ENCODE data around the gene SOBP. TPM values are rescaled to one million over a fixed set of nuclear protein-coding genes. Genes with fewer than 3 reads are reported as not detected.

The SOBP gene
- polyA plus RNA-seq, 1 donor (not counting 4 experiments of a cell fraction or from before 2014, with no cell fraction given): not detected

- no peak overlapping the region for H3K9ac ChIP-seq (ENCODE audit: control insufficient read depth, extremely low read depth, insufficient read depth, low read length)
- no peak for DNase-seq (ENCODE audit: low read depth, low spot score)
- no peaks in the 10 kb centered on the region for H3K27me3 ChIP-seq (ENCODE audit: control insufficient read depth, extremely low read depth, insufficient read depth, low read length)
- H3K9me3 ChIP-seq (ENCODE audit: control insufficient read depth, low read depth, low read length): no peaks in the 10 kb centered on the region
- dilution Hi-C loops (cut with MboI; ENCODE audit: extremely low pct_ligation_motif_present, low sequenced_read_pairs): no loop called here
- no peak overlapping the region for H3K4me3 ChIP-seq (ENCODE audit: control insufficient read depth in 2 of 3, extremely low read depth in 1 of 3, insufficient read depth in 2 of 3, low read depth in 1 of 3, low read length in 3 of 3)
- H3K36me3 ChIP-seq (ENCODE audit: control insufficient read depth in 2 of 2, extremely low read depth in 1 of 2, insufficient read depth in 2 of 2, low read length in 2 of 2): no peaks in the 10 kb centered on the region
- H3K79me2 ChIP-seq (ENCODE audit: control insufficient read depth, insufficient read depth, low read length): no peaks in the 10 kb centered on the region
- no peak overlapping the region for H3K27ac ChIP-seq (ENCODE audit: control insufficient read depth, insufficient read depth, low read length)
- peaks cover 30% of the 10 kb centered on the region for H3K4me1 ChIP-seq (ENCODE audit: control insufficient read depth, extremely low read depth, insufficient read depth, low read length)
- H3K9me1 ChIP-seq (ENCODE audit: control insufficient read depth, extremely low read depth, insufficient read depth, low read length): no peaks in the 10 kb centered on the region
- no peak overlapping the region for H2AFZ ChIP-seq (ENCODE audit: control insufficient read depth, low read length)
- TF ChIP-seq CTCF (optimal IDR thresholded peaks at IDR 0.05 in 1 of 3, IDR thresholded peaks at IDR 0.05 in 1 of 3, conservative IDR thresholded peaks at IDR 0.05 in 1 of 3; ENCODE audit: extremely low read depth in 1 of 3, insufficient read depth in 2 of 3, low read length in 3 of 3) (no peak), EZH2 (IDR thresholded peaks at IDR 0.05; ENCODE audit: low read length) (no peak)
- peak; percentile 17 for FAIRE-seq
- H3K4me2 ChIP-seq (ENCODE audit: control insufficient read depth, extremely low read depth, insufficient read depth, low read depth, low read length): no peak overlapping the region
- no peaks in the 10 kb centered on the region for H4K20me1 ChIP-seq (ENCODE audit: control insufficient read depth, extremely low read depth, insufficient read depth, low read length)
Observed at GRCh38 chr6:107602321-107603005, 112.5 kb downstream of the SOBP start.

DNA sequence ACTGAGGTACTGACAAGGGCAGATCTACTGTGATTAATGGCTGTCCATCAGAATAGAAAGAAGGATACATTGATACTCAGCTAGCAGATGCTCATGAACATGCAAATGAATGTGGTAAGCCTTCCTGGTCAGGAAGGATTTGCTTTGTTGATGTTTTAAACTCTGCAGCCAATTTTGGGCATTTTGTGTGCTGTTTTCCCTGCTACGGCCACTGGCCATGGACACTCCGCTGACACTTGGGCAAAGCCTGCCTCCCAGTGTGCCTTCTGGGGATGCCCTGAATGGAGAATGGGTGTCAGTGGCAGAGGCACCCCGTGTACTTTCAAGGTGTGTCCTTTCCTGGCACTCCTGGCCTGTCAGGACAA lies 113.1 kb downstream of the SOBP start:
- FAIRE-seq: no peak

More for the DNA sequence above, 113.1 kb downstream of the SOBP start:
- Histone ChIP-seq H3K4me1 (ENCODE audit: control insufficient read depth, extremely low read depth, insufficient read depth, low read length) (peaks cover 30% of the 10 kb centered on the region), H2AFZ (ENCODE audit: control insufficient read depth, low read length) (peak overlapping the region; percentile 38), H3K36me3 (ENCODE audit: control insufficient read depth in 2 of 2, extremely low read depth in 1 of 2, insufficient read depth in 2 of 2, low read length in 2 of 2) (no peaks in the 10 kb centered on the region), H3K79me2 (ENCODE audit: control insufficient read depth, insufficient read depth, low read length) (no peaks in the 10 kb centered on the region), H3K27me3 (ENCODE audit: control insufficient read depth, extremely low read depth, insufficient read depth, low read length) (no peaks in the 10 kb centered on the region), H3K4me2 (ENCODE audit: control insufficient read depth, extremely low read depth, insufficient read depth, low read depth, low read length) (no peak overlapping the region), H3K9me3 (ENCODE audit: control insufficient read depth, low read depth, low read length) (no peaks in the 10 kb centered on the region), H3K9me1 (ENCODE audit: control insufficient read depth, extremely low read depth, insufficient read depth, low read length) (no peaks in the 10 kb centered on the region), H3K27ac (ENCODE audit: control insufficient read depth, insufficient read depth, low read length) (no peak overlapping the region), H3K4me3 (ENCODE audit: control insufficient read depth in 2 of 3, extremely low read depth in 1 of 3, insufficient read depth in 2 of 3, low read depth in 1 of 3, low read length in 3 of 3) (no peak overlapping the region), H4K20me1 (ENCODE audit: control insufficient read depth, extremely low read depth, insufficient read depth, low read length) (no peaks in the 10 kb centered on the region), H3K9ac (ENCODE audit: control insufficient read depth, extremely low read depth, insufficient read depth, low read length) (no peak overlapping the region)
- no peak for DNase-seq (ENCODE audit: low read depth, low spot score)
- peak in 1 of 3 experiments; percentile 42 for TF ChIP-seq CTCF (optimal IDR thresholded peaks at IDR 0.05 in 1 of 3, IDR thresholded peaks at IDR 0.05 in 1 of 3, conservative IDR thresholded peaks at IDR 0.05 in 1 of 3; ENCODE audit: extremely low read depth in 1 of 3, insufficient read depth in 2 of 3, low read length in 3 of 3)
- no peak for TF ChIP-seq EZH2 (IDR thresholded peaks at IDR 0.05; ENCODE audit: low read length)
- dilution Hi-C loops (cut with MboI; ENCODE audit: extremely low pct_ligation_motif_present, low sequenced_read_pairs): no loop called here
